Coronary artery (tissue), 2 donors: ENCODE results near the gene SLC24A3.

Source experiments
- DNase-seq: peaks from one replicate; pipeline ENCODE4 v3.0.0-alpha.2; 2017; ENCODE audit warnings: low spot score
- H3K27ac ChIP-seq, 2 donors: fragments of 200-600 bp; sonication (generic); one replicate each; pipeline ENCODE4 v1.5.1; 2016 to 2019
- H3K4me3 ChIP-seq: fragments of 200-600 bp; sonication (generic); 2 replicates; pipeline ENCODE4 v1.5.1; 2016; ENCODE audit warnings: mild to moderate bottlenecking, moderate library complexity
- TF ChIP-seq, protein P1 (sequence below): fragments of 200-600 bp; sonication (generic); IDR thresholded peaks from one replicate; pipeline ENCODE4 v1.5.1; 2019; ENCODE audit warnings: antibody characterized with exemption

SLC24A3 gene

GRCh38 chr20:19602675-19603375, 390.4 kb downstream of the SLC24A3 start:
- Histone ChIP-seq H3K27ac (no peak overlapping the region), H3K4me3 (no peak overlapping the region)
- no peak for DNase-seq
- TF ChIP-seq, protein P1, sequence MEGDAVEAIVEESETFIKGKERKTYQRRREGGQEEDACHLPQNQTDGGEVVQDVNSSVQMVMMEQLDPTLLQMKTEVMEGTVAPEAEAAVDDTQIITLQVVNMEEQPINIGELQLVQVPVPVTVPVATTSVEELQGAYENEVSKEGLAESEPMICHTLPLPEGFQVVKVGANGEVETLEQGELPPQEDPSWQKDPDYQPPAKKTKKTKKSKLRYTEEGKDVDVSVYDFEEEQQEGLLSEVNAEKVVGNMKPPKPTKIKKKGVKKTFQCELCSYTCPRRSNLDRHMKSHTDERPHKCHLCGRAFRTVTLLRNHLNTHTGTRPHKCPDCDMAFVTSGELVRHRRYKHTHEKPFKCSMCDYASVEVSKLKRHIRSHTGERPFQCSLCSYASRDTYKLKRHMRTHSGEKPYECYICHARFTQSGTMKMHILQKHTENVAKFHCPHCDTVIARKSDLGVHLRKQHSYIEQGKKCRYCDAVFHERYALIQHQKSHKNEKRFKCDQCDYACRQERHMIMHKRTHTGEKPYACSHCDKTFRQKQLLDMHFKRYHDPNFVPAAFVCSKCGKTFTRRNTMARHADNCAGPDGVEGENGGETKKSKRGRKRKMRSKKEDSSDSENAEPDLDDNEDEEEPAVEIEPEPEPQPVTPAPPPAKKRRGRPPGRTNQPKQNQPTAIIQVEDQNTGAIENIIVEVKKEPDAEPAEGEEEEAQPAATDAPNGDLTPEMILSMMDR, result no peak

GRCh38 chr20:19603376-19603750, 390.9 kb downstream of the SLC24A3 start:
- TF ChIP-seq, protein P1, result no peak
- no peak overlapping the region for H3K4me3 ChIP-seq
- H3K27ac ChIP-seq, result no peak overlapping the region
- no peak for DNase-seq

- no peak overlapping the region for H3K4me3 ChIP-seq
- TF ChIP-seq, protein P1, result no peak
- H3K27ac ChIP-seq, result no peak overlapping the region
- DNase-seq, result no peak
Observed at GRCh38 chr20:19605786-19606485, 393.5 kb downstream of the SLC24A3 start.

GRCh38 chr20:19609642-19610223, 397.3 kb downstream of the SLC24A3 start:
- DNase-seq, result no peak
- Histone ChIP-seq H3K4me3 (no peak overlapping the region), H3K27ac (no peak overlapping the region)
- TF ChIP-seq, protein P1, result no peak

DNA sequence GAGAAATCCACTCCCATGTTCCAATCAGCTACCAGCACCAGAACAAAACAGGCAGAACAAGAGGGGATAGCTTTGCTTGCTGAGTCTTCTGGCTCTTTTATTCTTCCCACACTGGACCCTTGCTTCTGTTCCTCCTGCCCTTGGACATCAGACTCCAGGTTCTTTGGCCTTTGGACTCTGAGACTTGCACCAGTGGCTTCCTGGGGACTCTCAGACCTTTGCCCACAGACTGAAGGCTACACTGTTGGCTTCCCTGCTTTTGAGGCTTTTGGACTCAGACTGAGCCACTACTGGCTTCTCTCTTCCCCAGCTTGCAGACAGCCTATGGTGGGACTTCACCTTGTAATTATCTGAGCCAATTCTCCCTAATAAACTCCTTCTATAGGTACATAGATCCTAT, 403.2 kb downstream of the SLC24A3 start:
- Histone ChIP-seq H3K27ac (no peak overlapping the region), H3K4me3 (no peak overlapping the region)
- DNase-seq, result no peak
- TF ChIP-seq, protein P1, result no peak

DNA sequence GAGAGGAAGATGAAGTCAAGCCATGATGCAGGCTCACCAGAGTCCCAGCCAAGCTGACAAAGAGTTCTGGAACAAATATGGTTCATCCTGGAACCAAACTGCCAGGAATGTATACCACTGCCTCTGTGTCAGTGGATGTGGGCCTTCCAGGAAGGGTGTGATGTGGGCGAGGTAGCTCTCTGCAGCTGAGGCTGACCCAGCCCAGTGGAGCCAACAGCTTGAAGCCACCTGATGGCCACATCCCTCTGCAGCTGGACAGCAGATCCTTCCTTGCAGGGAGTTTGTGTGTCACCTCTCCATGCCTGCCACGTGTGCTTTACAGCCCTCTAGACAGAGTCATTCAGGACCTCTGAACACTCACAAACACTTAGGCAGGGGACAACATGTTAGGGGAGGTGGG, 403.6 kb downstream of the SLC24A3 start:
- TF ChIP-seq, protein P1, result no peak
- Histone ChIP-seq H3K4me3 (no peak overlapping the region), H3K27ac (no peak overlapping the region)
- DNase-seq, result no peak
